22Rv1 (cell line): ENCODE results near the gene ENAM.
"Not testable (repeated sequence)": the region's sequence is repeated elsewhere in the genome, so short reads cannot be mapped to it uniquely, and the experiment has no call there.

Experiments
- H3K27ac ChIP-seq: fragments of 450-650 bp; 2 replicates; pipeline ENCODE4 v1.5.1; 2017
- CTCF ChIP-seq: fragments of 450-650 bp; IDR thresholded peaks from 2 replicates; pipeline ENCODE4 v1.5.1; 2017; ENCODE audit warnings: mild to moderate bottlenecking
- ZFX ChIP-seq: fragments of 450-650 bp; IDR thresholded peaks from 2 replicates; pipeline ENCODE4 v1.6.1; 2017; ENCODE audit warnings: antibody characterized with exemption, borderline replicate concordance

The ENAM gene

GRCh38 chr4:70680934-70681333, 52.4 kb downstream of the ENAM start:
- no peak overlapping the region for H3K27ac ChIP-seq
- TF ChIP-seq ZFX (no peak), CTCF (no peak)

GRCh38 chr4:70681704-70682103, 53.2 kb downstream of the ENAM start:
- no peak for TF ChIP-seq ZFX
- no peak for TF ChIP-seq CTCF

GRCh38 chr4:70682142-70682541, 53.6 kb downstream of the ENAM start:
- H3K27ac ChIP-seq, result not testable (repeated sequence)

More at GRCh38 chr4:70681704-70682103, 53.2 kb downstream of the ENAM start:
- no peak overlapping the region for H3K27ac ChIP-seq

GRCh38 chr4:70687392-70687791, 58.8 kb downstream of the ENAM start:
- H3K27ac ChIP-seq, result peak overlapping the region; percentile 92
- TF ChIP-seq CTCF, result no peak
- no peak for TF ChIP-seq ZFX

GRCh38 chr4:70687821-70688794, 59.6 kb downstream of the ENAM start, which contains the start of gene UTP3:
TSS of gene UTP3 (plus strand) at chr4:70688532. CDS start at chr4:70688678, 146 bp downstream.
- peak within 1 kb of the TSS; percentile 92 for H3K27ac ChIP-seq
- TF ChIP-seq CTCF, result peak; percentile 96
- TF ChIP-seq ZFX, result no peak

- peak overlapping the region; percentile 92 for H3K27ac ChIP-seq
- TF ChIP-seq ZFX, result no peak
These were observed 60.3 kb downstream of the ENAM start for GRCh38 chr4:70688795-70689231.

- H3K27ac ChIP-seq, result no peak overlapping the region
These were observed 63.1 kb downstream of the ENAM start for GRCh38 chr4:70691661-70692060.

GRCh38 chr4:70694633-70695032, 66.1 kb downstream of the ENAM start:
- H3K27ac ChIP-seq, result not testable (repeated sequence)

More at GRCh38 chr4:70691661-70692060, 63.1 kb downstream of the ENAM start:
- TF ChIP-seq ZFX (no peak), CTCF (no peak)
